B cell (primary cell): ENCODE data around the gene DOLPP1. TPM values are rescaled to one million over a fixed set of nuclear protein-coding genes. Genes with fewer than 3 reads are reported as not detected.
A peak's percentile ranks its signal among the peaks of the same experiment; 100 is the strongest.

ENCODE experiments used
- ATAC-seq: fragments of 200-7000 bp; cut with Tn5 transposase; one replicate; pipeline ENCODE4 v1.10.0; 2021; ENCODE audit warnings: low read depth, mild to moderate bottlenecking, moderate number of reproducible peaks, moderate library complexity
- CTCF ChIA-PET: fragments of 350-600 bp; sonication (Branson Sonifier 250); formaldehyde crosslinking; loops from one replicate; lab custom pipeline; 2021; ENCODE audit warnings: antibody characterized with exemption, inconsistent platforms; lab: Charles Lee
- POLR2A ChIA-PET: fragments of 350-600 bp; sonication (Branson Sonifier 250); formaldehyde crosslinking; loops from one replicate; lab custom pipeline; 2021; ENCODE audit warnings: antibody characterized with exemption; lab: Charles Lee
- DNase-seq: peaks from one replicate; pipeline ENCODE4 v3.0.0; 2013
- H2AFZ ChIP-seq: 2 replicates; pipeline ENCODE4 v1.6.1; 2012; ENCODE audit warnings: mild to moderate bottlenecking, low read depth, low read length; ENCODE audit not compliant: insufficient read depth, poor library complexity, severe bottlenecking
- H3K27ac ChIP-seq, 2 donors: 1 replicate in 1 of 2; 2 replicates in 1 of 2; pipeline ENCODE4 v1.5.1; 2012 to 2013; ENCODE audit warnings: low read length in 2 of 2, mild to moderate bottlenecking in 2 of 2, moderate library complexity in 1 of 2
- H3K27me3 ChIP-seq, 4 experiments: fragments of 200-600 bp in 1 of 4; sonication (generic) in 1 of 4; replicated peaks in 1 of 4; 1 replicate in 2 of 4; 2 replicates in 2 of 4; pipeline versions ENCODE4 v1.6.1 to v1.7.0; 2013 to 2016; ENCODE audit warnings: low read length in 3 of 4, mild to moderate bottlenecking in 2 of 4, mixed read lengths in 1 of 4, moderate library complexity in 1 of 4; ENCODE audit not compliant: insufficient read depth in 4 of 4, control insufficient read depth in 3 of 4; ENCODE audit errors: control extremely low read depth in 1 of 4
- H3K36me3 ChIP-seq, 2 experiments: replicated peaks in 1 of 2; 1 replicate in 1 of 2; 2 replicates in 1 of 2; pipeline versions ENCODE4 v1.6.1 to v1.7.1; 2013; ENCODE audit warnings: low read length in 1 of 2; ENCODE audit not compliant: insufficient read depth in 2 of 2, control insufficient read depth in 1 of 2; ENCODE audit errors: control extremely low read depth in 1 of 2, extremely low read depth in 1 of 2
- H3K4me1 ChIP-seq, 2 donors: fragments of 200-600 bp in 1 of 2; sonication (generic) in 1 of 2; 1 replicate in 1 of 2; 2 replicates in 1 of 2; pipeline versions ENCODE4 v1.5.1 to v1.6.1; 2013 to 2017; ENCODE audit warnings: low read length in 2 of 2; ENCODE audit not compliant: control insufficient read depth in 2 of 2, insufficient read depth in 2 of 2
- H3K4me2 ChIP-seq: replicated peaks from 2 replicates; pipeline ENCODE3; 2012; ENCODE audit warnings: mild to moderate bottlenecking, low read depth, low read length; ENCODE audit not compliant: poor library complexity, severe bottlenecking
- H3K4me3 ChIP-seq, 5 experiments: fragments of 200-600 bp in 1 of 5; sonication (generic) in 1 of 5; 1 replicate in 3 of 5; 2 replicates in 2 of 5; pipeline versions ENCODE4 v1.5.1 to v1.7.0; 2011 to 2016; ENCODE audit warnings: low read length in 4 of 5, mild to moderate bottlenecking in 4 of 5, low read depth in 2 of 5, control low read depth in 1 of 5, moderate library complexity in 1 of 5; ENCODE audit not compliant: insufficient read depth in 1 of 5; ENCODE audit errors: control extremely low read depth in 1 of 5, extremely low read depth in 1 of 5
- H3K79me2 ChIP-seq: fragments of 200-600 bp; sonication (generic); one replicate; pipeline ENCODE4 v1.6.0; 2016; ENCODE audit warnings: low read length; ENCODE audit not compliant: control insufficient read depth, insufficient read depth
- H3K9ac ChIP-seq: fragments of 200-600 bp; sonication (generic); 2 replicates; pipeline ENCODE4 v1.6.1; 2017; ENCODE audit warnings: mild to moderate bottlenecking, low read length, moderate library complexity
- H3K9me3 ChIP-seq, 3 donors: one replicate each; pipeline versions ENCODE4 v1.6.1 to v1.7.1; 2013; ENCODE audit warnings: low read length in 2 of 3; ENCODE audit not compliant: control insufficient read depth in 2 of 3, insufficient read depth in 1 of 3; ENCODE audit errors: control extremely low read depth in 1 of 3
- H4K20me1 ChIP-seq: 2 replicates; pipeline ENCODE4 v1.6.0; 2012; ENCODE audit warnings: mild to moderate bottlenecking, low read length; ENCODE audit not compliant: insufficient read depth, control insufficient read depth, poor library complexity, severe bottlenecking
- H3K27ac Mint-ChIP-seq: one replicate; pipeline ENCODE4 v1.8.0; 2021; ENCODE audit warnings: mixed read lengths
- H3K27me3 Mint-ChIP-seq: one replicate; pipeline ENCODE4 v1.8.0; 2021; ENCODE audit warnings: mixed read lengths
- H3K4me1 Mint-ChIP-seq: one replicate; pipeline ENCODE4 v1.8.0; 2021; ENCODE audit warnings: mixed read lengths
- H3K4me3 Mint-ChIP-seq: one replicate; pipeline ENCODE4 v1.8.0; 2021; ENCODE audit warnings: mixed read lengths
- H3K9me3 Mint-ChIP-seq: one replicate; pipeline ENCODE4 v1.8.0; 2022; ENCODE audit warnings: mixed read lengths; ENCODE audit not compliant: insufficient read depth
- CTCF ChIP-seq: fragments of 200-600 bp; IDR thresholded peaks from one replicate; pipeline ENCODE4 v1.8.0; 2022; ENCODE audit warnings: antibody characterized with exemption, mild to moderate bottlenecking
- EZH2 ChIP-seq: IDR thresholded peaks from 2 replicates; pipeline ENCODE4 v1.6.1; 2012; ENCODE audit warnings: borderline replicate concordance, low read depth, mild to moderate bottlenecking, moderate library complexity, low read length; ENCODE audit not compliant: insufficient read depth, poor library complexity, severe bottlenecking
- WGBS: methylation state at CpG from one replicate; pipeline ENCODE4 v1.1.5; 2013; ENCODE audit warnings: missing lambda C conversion rate; ENCODE audit not compliant: insufficient coverage; 5-methylcytosine and 5-hydroxymethylcytosine counted together
- intact Hi-C: fragments of 100-400 bp; cut with micrococcal nuclease; formaldehyde crosslinking; loops from one replicate; pipeline ENCODE4 v1.10.0; 2022
- polyA plus RNA-seq: library from polyadenylated mRNA; depleted of rRNA; stranded (reverse); fragments of >200 nt; gene quantifications from 2 replicates; pipeline ENCODE4 v1.2.3, GENCODE V29; 2012
- total RNA-seq, 2 donors: library from RNA; stranded (reverse); fragments of 120-200 nt in 1 of 2; gene quantifications; 1 replicate in 1 of 2; 2 replicates in 1 of 2; pipeline versions ENCODE4 v1.2.3 to v1.2.4, GENCODE V29; 2013 to 2022

Gene DOLPP1
- total and polyA plus RNA-seq, 2 donors (not counting 1 experiment from before 2014, with no cell fraction given): 4.7 to 8.6 TPM

GRCh38 chr9:129108805-129109536 is 28.1 kb downstream of the DOLPP1 start:
- H3K36me3 ChIP-seq: no peaks in the 10 kb centered on the region
- 78% methylated on average over 10 of the region's 10 CpGs for WGBS
- no peak overlapping the region for H2AFZ ChIP-seq
- peaks cover 12 to 19% of the 10 kb centered on the region in 2 donors for H3K4me1 ChIP-seq
- H3K79me2 ChIP-seq: peaks cover 25% of the 10 kb centered on the region
- H4K20me1 ChIP-seq: no peaks in the 10 kb centered on the region
- Mint-ChIP-seq H3K9me3 (no peaks in the 10 kb centered on the region), H3K4me1 (peaks cover 23% of the 10 kb centered on the region), H3K27me3 (no peaks in the 10 kb centered on the region), H3K27ac (peak overlapping the region; percentile 50), H3K4me3 (peak overlapping the region; percentile 80)
- CTCF ChIA-PET: interaction anchor here (3.7 kb wide), 1 partner anchor 23 kb away, joined by 11 read pairs; no protein-coding TSS in a partner anchor
- no peak for TF ChIP-seq CTCF
- TF ChIP-seq EZH2: no peak
- ATAC-seq: no peak
- POLR2A ChIA-PET: no interaction called here
- no peak overlapping the region for H3K4me3 ChIP-seq
- H3K27ac ChIP-seq: no peak overlapping the region
- H3K4me2 ChIP-seq: no peak overlapping the region
- no peak for DNase-seq
- intact Hi-C loops: no loop called here
- H3K9ac ChIP-seq: no peak overlapping the region
- H3K27me3 ChIP-seq: no peaks in the 10 kb centered on the region
- no peaks in the 10 kb centered on the region for H3K9me3 ChIP-seq

DNA sequence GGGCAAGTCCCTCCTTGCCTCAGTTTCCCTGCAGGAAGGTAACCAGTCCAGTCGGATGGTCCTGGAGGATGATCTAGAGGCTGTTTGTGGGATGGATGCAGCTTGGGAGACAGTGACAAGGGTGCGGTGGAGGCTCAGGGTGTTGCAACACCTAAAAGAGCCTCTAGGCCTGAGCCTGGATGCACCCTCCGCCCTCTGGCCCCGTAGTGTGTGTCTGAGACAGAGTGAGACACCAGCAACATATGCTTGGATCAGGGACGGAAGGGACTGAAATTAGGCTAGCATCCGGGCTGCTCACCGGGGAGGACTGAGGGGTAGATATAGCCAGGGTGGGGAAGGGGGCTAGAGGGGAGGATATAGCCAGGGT is 28.6 kb downstream of the DOLPP1 start:
- peak overlapping the region; percentile 80 for H3K4me3 Mint-ChIP-seq
- TF ChIP-seq CTCF: no peak
- no peak for TF ChIP-seq EZH2
- ChIA-PET CTCF (interaction anchor here (1.0 to 3.7 kb wide), 2 partner anchors 22 to 33 kb away, joined by 3 to 11 read pairs; no protein-coding TSS in a partner anchor), POLR2A (interaction anchor here (0.6 kb wide), 1 partner anchor 40 kb away, joined by 3 read pairs; no protein-coding TSS in a partner anchor)
- Histone ChIP-seq H2AFZ (no peak overlapping the region), H3K27me3 (no peaks in the 10 kb centered on the region), H3K4me3 (no peak overlapping the region), H3K4me2 (peak overlapping the region; percentile 100), H3K4me1 (peaks cover 12 to 19% of the 10 kb centered on the region in 2 donors), H4K20me1 (no peaks in the 10 kb centered on the region), H3K79me2 (peaks cover 30% of the 10 kb centered on the region), H3K36me3 (no peaks in the 10 kb centered on the region), H3K9ac (no peak overlapping the region), H3K9me3 (no peaks in the 10 kb centered on the region), H3K27ac (no peak overlapping the region)
- no peaks in the 10 kb centered on the region for H3K27me3 Mint-ChIP-seq
- no peaks in the 10 kb centered on the region for H3K9me3 Mint-ChIP-seq
- intact Hi-C loops: no loop called here
- peak overlapping the region; percentile 50 for H3K27ac Mint-ChIP-seq
- DNase-seq (peak; percentile 39), ATAC-seq (no peak)
- WGBS: 91% methylated on average over 7 of the region's 7 CpGs
- H3K4me1 Mint-ChIP-seq: peaks cover 23% of the 10 kb centered on the region
